Measurements from ENCODE around the gene MORC3.
"Not testable (repeated sequence)": the region's sequence is repeated elsewhere in the genome, so short reads cannot be mapped to it uniquely, and the experiment has no call there.

Gene MORC3

GRCh38 chr21:36323032-36323431 lies 3.0 kb downstream of the MORC3 start:
- Histone ChIP-seq H3K27ac (ENCODE audit: low read depth, low read length) (peak overlapping the region; percentile 99), H3K4me1 (ENCODE audit: control insufficient read depth in 5 of 5, insufficient read depth in 5 of 5, low read length in 5 of 5) (peaks cover 0 to 42% (median 38%) of the 10 kb centered on the region in 5 donors), H3K27me3 (ENCODE audit: control insufficient read depth in 5 of 5, insufficient read depth in 4 of 5, low read length in 5 of 5) (no peaks in the 10 kb centered on the region), H3K9me3 (ENCODE audit: control insufficient read depth in 5 of 5, low read length in 5 of 5) (no peaks in the 10 kb centered on the region), H3K9ac (ENCODE audit: low read length in 5 of 5) (no peak overlapping the region), H3K36me3 (ENCODE audit: control insufficient read depth in 5 of 5, insufficient read depth in 5 of 5, low read length in 5 of 5) (peaks cover 0 to 8% (median 0%) of the 10 kb centered on the region in 5 donors), H3K4me3 (ENCODE audit: low read depth in 1 of 5, low read length in 5 of 5) (no peak overlapping the region)

- peak overlapping the region; percentile 73 for H3K27ac ChIP-seq (ENCODE audit: low read depth, low read length)
- no peak overlapping the region for H3K9ac ChIP-seq (ENCODE audit: low read length in 5 of 5)
- no peaks in the 10 kb centered on the region for H3K9me3 ChIP-seq (ENCODE audit: control insufficient read depth in 5 of 5, low read length in 5 of 5)
- H3K36me3 ChIP-seq (ENCODE audit: control insufficient read depth in 5 of 5, insufficient read depth in 5 of 5, low read length in 5 of 5), result peaks cover 0 to 8% (median 0%) of the 10 kb centered on the region in 5 donors
- H3K27me3 ChIP-seq (ENCODE audit: control insufficient read depth in 5 of 5, insufficient read depth in 4 of 5, low read length in 5 of 5), result no peaks in the 10 kb centered on the region
- no peak overlapping the region for H3K4me3 ChIP-seq (ENCODE audit: low read depth in 1 of 5, low read length in 5 of 5)
- peaks cover 0 to 54% (median 46%) of the 10 kb centered on the region in 5 donors for H3K4me1 ChIP-seq (ENCODE audit: control insufficient read depth in 5 of 5, insufficient read depth in 5 of 5, low read length in 5 of 5)
Measured at GRCh38 chr21:36325373-36326010, 5.5 kb downstream of the MORC3 start.

GRCh38 chr21:36330904-36331303 lies 10.9 kb downstream of the MORC3 start:
- Histone ChIP-seq H3K27ac (ENCODE audit: low read depth, low read length) (no peak overlapping the region), H3K36me3 (ENCODE audit: control insufficient read depth in 5 of 5, insufficient read depth in 5 of 5, low read length in 5 of 5) (peaks cover 0 to 14% (median 3%) of the 10 kb centered on the region in 5 donors), H3K4me3 (ENCODE audit: low read depth in 1 of 5, low read length in 5 of 5) (no peak overlapping the region), H3K27me3 (ENCODE audit: control insufficient read depth in 5 of 5, insufficient read depth in 4 of 5, low read length in 5 of 5) (no peaks in the 10 kb centered on the region), H3K9ac (ENCODE audit: low read length in 5 of 5) (no peak overlapping the region), H3K4me1 (ENCODE audit: control insufficient read depth in 5 of 5, insufficient read depth in 5 of 5, low read length in 5 of 5) (peaks cover 0 to 24% (median 16%) of the 10 kb centered on the region in 5 donors), H3K9me3 (ENCODE audit: control insufficient read depth in 5 of 5, low read length in 5 of 5) (no peaks in the 10 kb centered on the region)

- H3K9ac ChIP-seq (ENCODE audit: low read length in 5 of 5), result no peak overlapping the region
- H3K36me3 ChIP-seq (ENCODE audit: control insufficient read depth in 5 of 5, insufficient read depth in 5 of 5, low read length in 5 of 5), result peaks cover 26 to 59% (median 40%) of the 10 kb centered on the region in 5 donors
- peaks cover 0 to 22% (median 6%) of the 10 kb centered on the region in 5 donors for H3K4me1 ChIP-seq (ENCODE audit: control insufficient read depth in 5 of 5, insufficient read depth in 5 of 5, low read length in 5 of 5)
- peak overlapping the region; percentile 1 for H3K27ac ChIP-seq (ENCODE audit: low read depth, low read length)
- no peak overlapping the region for H3K4me3 ChIP-seq (ENCODE audit: low read depth in 1 of 5, low read length in 5 of 5)
- no peaks in the 10 kb centered on the region for H3K27me3 ChIP-seq (ENCODE audit: control insufficient read depth in 5 of 5, insufficient read depth in 4 of 5, low read length in 5 of 5)
- no peaks in the 10 kb centered on the region for H3K9me3 ChIP-seq (ENCODE audit: control insufficient read depth in 5 of 5, low read length in 5 of 5)
Measured at GRCh38 chr21:36337099-36337509, 17.1 kb downstream of the MORC3 start.

- Histone ChIP-seq H3K9ac (ENCODE audit: low read length in 5 of 5) (no peak overlapping the region), H3K4me1 (ENCODE audit: control insufficient read depth in 5 of 5, insufficient read depth in 5 of 5, low read length in 5 of 5) (peaks cover 0 to 18% (median 3%) of the 10 kb centered on the region in 5 donors), H3K9me3 (ENCODE audit: control insufficient read depth in 5 of 5, low read length in 5 of 5) (no peaks in the 10 kb centered on the region), H3K36me3 (ENCODE audit: control insufficient read depth in 5 of 5, insufficient read depth in 5 of 5, low read length in 5 of 5) (peaks cover 32 to 75% (median 51%) of the 10 kb centered on the region in 5 donors), H3K27ac (ENCODE audit: low read depth, low read length) (no peak overlapping the region), H3K27me3 (ENCODE audit: control insufficient read depth in 5 of 5, insufficient read depth in 4 of 5, low read length in 5 of 5) (no peaks in the 10 kb centered on the region), H3K4me3 (ENCODE audit: low read depth in 1 of 5, low read length in 5 of 5) (no peak overlapping the region)
Measured at GRCh38 chr21:36338975-36339374, 19.0 kb downstream of the MORC3 start.

DNA sequence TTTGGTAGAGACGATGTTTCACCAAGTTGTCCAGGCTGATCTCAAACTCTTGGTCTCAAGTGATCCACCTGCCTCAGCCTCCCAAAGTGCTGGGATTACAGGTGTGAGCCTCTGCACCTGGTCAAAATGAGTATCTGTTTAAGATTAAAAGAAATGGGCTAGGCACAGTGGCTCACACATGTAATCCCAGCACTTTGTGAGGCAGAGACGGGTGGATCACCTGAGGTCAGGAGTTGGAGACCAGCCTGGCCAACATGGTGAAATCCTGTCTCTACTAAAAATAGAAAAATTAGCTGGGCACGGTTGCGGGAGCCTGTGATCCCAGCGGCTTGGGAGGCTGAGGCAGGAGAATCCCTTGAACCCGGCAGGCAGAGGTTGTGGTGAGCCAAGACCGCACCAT lies 22.6 kb downstream of the MORC3 start:
- H3K27ac ChIP-seq (ENCODE audit: low read depth, low read length); H3K27me3 ChIP-seq (ENCODE audit: control insufficient read depth in 5 of 5, insufficient read depth in 4 of 5, low read length in 5 of 5); H3K9ac ChIP-seq (ENCODE audit: low read length in 5 of 5); H3K4me3 ChIP-seq (ENCODE audit: low read depth in 1 of 5, low read length in 5 of 5); H3K9me3 ChIP-seq (ENCODE audit: control insufficient read depth in 5 of 5, low read length in 5 of 5): not testable (repeated sequence)
- H3K36me3 ChIP-seq (ENCODE audit: control insufficient read depth in 5 of 5, insufficient read depth in 5 of 5, low read length in 5 of 5), result peaks cover 42 to 85% (median 65%) of the 10 kb centered on the region in 5 donors
- peaks cover 0 to 11% (median 3%) of the 10 kb centered on the region in 5 donors for H3K4me1 ChIP-seq (ENCODE audit: control insufficient read depth in 5 of 5, insufficient read depth in 5 of 5, low read length in 5 of 5)

GRCh38 chr21:36344931-36345330 lies 24.9 kb downstream of the MORC3 start:
- no peaks in the 10 kb centered on the region for H3K9me3 ChIP-seq (ENCODE audit: control insufficient read depth in 5 of 5, low read length in 5 of 5)
- no peaks in the 10 kb centered on the region for H3K27me3 ChIP-seq (ENCODE audit: control insufficient read depth in 5 of 5, insufficient read depth in 4 of 5, low read length in 5 of 5)
- no peaks in the 10 kb centered on the region for H3K4me1 ChIP-seq (ENCODE audit: control insufficient read depth in 5 of 5, insufficient read depth in 5 of 5, low read length in 5 of 5)
- H3K27ac ChIP-seq (ENCODE audit: low read depth, low read length), result no peak overlapping the region
- no peak overlapping the region for H3K4me3 ChIP-seq (ENCODE audit: low read depth in 1 of 5, low read length in 5 of 5)
- no peak overlapping the region for H3K9ac ChIP-seq (ENCODE audit: low read length in 5 of 5)
- H3K36me3 ChIP-seq (ENCODE audit: control insufficient read depth in 5 of 5, insufficient read depth in 5 of 5, low read length in 5 of 5), result peaks cover 35 to 87% (median 66%) of the 10 kb centered on the region in 5 donors

- H3K4me1 ChIP-seq (ENCODE audit: control insufficient read depth in 5 of 5, insufficient read depth in 5 of 5, low read length in 5 of 5), result peaks cover 0 to 2% (median 0%) of the 10 kb centered on the region in 5 donors
- no peak overlapping the region for H3K27ac ChIP-seq (ENCODE audit: low read depth, low read length)
- H3K36me3 ChIP-seq (ENCODE audit: control insufficient read depth in 5 of 5, insufficient read depth in 5 of 5, low read length in 5 of 5), result peaks cover 38 to 88% (median 61%) of the 10 kb centered on the region in 5 donors
- H3K4me3 ChIP-seq (ENCODE audit: low read depth in 1 of 5, low read length in 5 of 5), result no peak overlapping the region
- no peak overlapping the region for H3K9ac ChIP-seq (ENCODE audit: low read length in 5 of 5)
- H3K9me3 ChIP-seq (ENCODE audit: control insufficient read depth in 5 of 5, low read length in 5 of 5), result no peaks in the 10 kb centered on the region
- no peaks in the 10 kb centered on the region for H3K27me3 ChIP-seq (ENCODE audit: control insufficient read depth in 5 of 5, insufficient read depth in 4 of 5, low read length in 5 of 5)
Measured at GRCh38 chr21:36347278-36347961, 27.4 kb downstream of the MORC3 start.

- peaks cover 0 to 2% (median 0%) of the 10 kb centered on the region in 5 donors for H3K4me1 ChIP-seq (ENCODE audit: control insufficient read depth in 5 of 5, insufficient read depth in 5 of 5, low read length in 5 of 5)
- H3K4me3 ChIP-seq (ENCODE audit: low read depth in 1 of 5, low read length in 5 of 5), result no peak overlapping the region
- no peaks in the 10 kb centered on the region for H3K27me3 ChIP-seq (ENCODE audit: control insufficient read depth in 5 of 5, insufficient read depth in 4 of 5, low read length in 5 of 5)
- peaks cover 38 to 87% (median 61%) of the 10 kb centered on the region in 5 donors for H3K36me3 ChIP-seq (ENCODE audit: control insufficient read depth in 5 of 5, insufficient read depth in 5 of 5, low read length in 5 of 5)
- H3K27ac ChIP-seq (ENCODE audit: low read depth, low read length), result no peak overlapping the region
- no peaks in the 10 kb centered on the region for H3K9me3 ChIP-seq (ENCODE audit: control insufficient read depth in 5 of 5, low read length in 5 of 5)
- H3K9ac ChIP-seq (ENCODE audit: low read length in 5 of 5), result no peak overlapping the region
Measured at GRCh38 chr21:36347962-36348328, 27.9 kb downstream of the MORC3 start.

GRCh38 chr21:36349315-36349714 lies 29.3 kb downstream of the MORC3 start:
- H3K9me3 ChIP-seq (ENCODE audit: control insufficient read depth in 5 of 5, low read length in 5 of 5), result no peaks in the 10 kb centered on the region
- no peak overlapping the region for H3K27ac ChIP-seq (ENCODE audit: low read depth, low read length)
- no peaks in the 10 kb centered on the region for H3K27me3 ChIP-seq (ENCODE audit: control insufficient read depth in 5 of 5, insufficient read depth in 4 of 5, low read length in 5 of 5)
- no peak overlapping the region for H3K4me3 ChIP-seq (ENCODE audit: low read depth in 1 of 5, low read length in 5 of 5)
- H3K36me3 ChIP-seq (ENCODE audit: control insufficient read depth in 5 of 5, insufficient read depth in 5 of 5, low read length in 5 of 5), result peaks cover 32 to 80% (median 55%) of the 10 kb centered on the region in 5 donors
- H3K4me1 ChIP-seq (ENCODE audit: control insufficient read depth in 5 of 5, insufficient read depth in 5 of 5, low read length in 5 of 5), result peaks cover 0 to 2% (median 0%) of the 10 kb centered on the region in 5 donors
- no peak overlapping the region for H3K9ac ChIP-seq (ENCODE audit: low read length in 5 of 5)

Measured in subcutaneous abdominal adipose tissue (tissue), 5 donors.